Vagina (tissue), 2 donors: ENCODE data around the gene SLC46A3. TPM values are rescaled to one million over a fixed set of nuclear protein-coding genes. Genes with fewer than 3 reads are reported as not detected.
"Not testable (repeated sequence)": the region's sequence is repeated elsewhere in the genome, so short reads cannot be mapped to it uniquely, and the experiment has no call there.

Experiments
- DNase-seq, 2 donors: peaks; one replicate each; pipeline ENCODE4 v3.0.0-alpha.2; 2017; ENCODE audit errors: extremely low spot score in 2 of 2
- H3K27ac ChIP-seq: fragments of 200-600 bp; sonication (generic); one replicate; pipeline ENCODE4 v1.5.1; 2019
- H3K27me3 ChIP-seq: fragments of 200-600 bp; sonication (generic); one replicate; pipeline ENCODE4 v1.5.1; 2019
- H3K36me3 ChIP-seq, 2 donors: fragments of 200-600 bp; sonication (generic); one replicate each; pipeline ENCODE4 v1.5.1; 2017 to 2019
- H3K4me1 ChIP-seq: fragments of 200-600 bp; sonication (generic); one replicate; pipeline ENCODE4 v1.5.1; 2019
- H3K4me3 ChIP-seq, 2 donors: fragments of 200-600 bp; sonication (generic); 1 replicate in 1 of 2; 2 replicates in 1 of 2; pipeline ENCODE4 v1.5.1; 2016 to 2019
- H3K9me3 ChIP-seq: fragments of 200-600 bp; sonication (generic); one replicate; pipeline ENCODE4 v1.5.1; 2019
- POLR2A ChIP-seq, 2 donors: fragments of 450-650 bp; IDR thresholded peaks; one replicate each; pipeline ENCODE4 v1.6.1; 2017; ENCODE audit warnings: antibody characterized with exemption in 2 of 2, mild to moderate bottlenecking in 2 of 2, moderate library complexity in 2 of 2
- POLR2AphosphoS5 ChIP-seq, 2 donors: sonication (generic); formaldehyde crosslinking; IDR thresholded peaks; one replicate each; pipeline ENCODE4 v1.9.0; 2017; ENCODE audit warnings: antibody characterized with exemption in 2 of 2, mild to moderate bottlenecking in 2 of 2, low read depth in 1 of 2; ENCODE audit not compliant: insufficient read depth in 1 of 2
- intact Hi-C: fragments of 100-400 bp; cut with DNase I; formaldehyde crosslinking; loops from one replicate; pipeline ENCODE4 v1.15.1; 2023
- total RNA-seq: library from RNA; depleted of rRNA; stranded (reverse); fragments of >200 nt; gene quantifications from one replicate; pipeline ENCODE4 v1.2.3, GENCODE V29; 2016
- TF ChIP-seq, protein P1 (sequence below), 3 experiments: fragments of 450-650 bp in 2 of 3; fragments of 200-600 bp in 1 of 3; sonication (generic) in 1 of 3; IDR thresholded peaks; one replicate each; pipeline ENCODE4 v1.5.1; 2017 to 2019; ENCODE audit warnings: antibody characterized with exemption in 3 of 3, mild to moderate bottlenecking in 2 of 3, moderate library complexity in 2 of 3

Gene SLC46A3
- total RNA-seq, 1 donor from 2014 or later: 5.2 TPM

DNA sequence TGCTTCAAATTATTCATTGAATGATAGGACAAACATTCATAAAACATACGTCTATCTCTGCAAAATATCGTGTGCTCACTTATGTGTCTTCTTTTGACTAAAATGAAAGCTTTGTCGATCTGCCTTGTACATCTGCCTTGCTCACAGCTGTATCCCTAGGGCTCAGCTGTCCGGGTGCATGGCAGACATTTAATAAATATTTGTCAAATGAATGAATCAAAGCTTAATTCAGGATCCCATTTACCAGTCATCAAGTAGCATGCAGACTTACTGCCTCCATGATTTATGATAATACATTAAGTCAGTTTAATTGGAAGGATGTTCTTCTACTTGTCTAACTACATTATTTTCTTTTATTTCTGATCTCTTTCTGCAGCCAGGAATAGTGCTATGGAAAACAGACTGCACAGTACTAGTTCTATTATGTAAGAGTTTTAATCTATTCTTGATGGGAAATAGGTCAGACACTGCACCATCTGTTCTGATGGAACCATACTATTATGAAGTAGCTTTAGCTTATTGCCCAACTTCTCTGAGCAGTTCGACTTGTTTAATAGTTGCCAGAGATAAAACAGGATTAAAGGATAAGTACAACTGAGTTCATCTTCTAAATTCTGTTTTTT is 13.2 kb downstream of the SLC46A3 start:
- TF ChIP-seq, protein P1, sequence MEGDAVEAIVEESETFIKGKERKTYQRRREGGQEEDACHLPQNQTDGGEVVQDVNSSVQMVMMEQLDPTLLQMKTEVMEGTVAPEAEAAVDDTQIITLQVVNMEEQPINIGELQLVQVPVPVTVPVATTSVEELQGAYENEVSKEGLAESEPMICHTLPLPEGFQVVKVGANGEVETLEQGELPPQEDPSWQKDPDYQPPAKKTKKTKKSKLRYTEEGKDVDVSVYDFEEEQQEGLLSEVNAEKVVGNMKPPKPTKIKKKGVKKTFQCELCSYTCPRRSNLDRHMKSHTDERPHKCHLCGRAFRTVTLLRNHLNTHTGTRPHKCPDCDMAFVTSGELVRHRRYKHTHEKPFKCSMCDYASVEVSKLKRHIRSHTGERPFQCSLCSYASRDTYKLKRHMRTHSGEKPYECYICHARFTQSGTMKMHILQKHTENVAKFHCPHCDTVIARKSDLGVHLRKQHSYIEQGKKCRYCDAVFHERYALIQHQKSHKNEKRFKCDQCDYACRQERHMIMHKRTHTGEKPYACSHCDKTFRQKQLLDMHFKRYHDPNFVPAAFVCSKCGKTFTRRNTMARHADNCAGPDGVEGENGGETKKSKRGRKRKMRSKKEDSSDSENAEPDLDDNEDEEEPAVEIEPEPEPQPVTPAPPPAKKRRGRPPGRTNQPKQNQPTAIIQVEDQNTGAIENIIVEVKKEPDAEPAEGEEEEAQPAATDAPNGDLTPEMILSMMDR (IDR thresholded peaks at IDR 0.05): no peak
- no peak for TF ChIP-seq POLR2A (IDR thresholded peaks at IDR 0.05)
- no peak for TF ChIP-seq POLR2AphosphoS5 (IDR thresholded peaks at IDR 0.05; ENCODE audit: insufficient read depth in 1 of 2, low read depth in 1 of 2)
- Histone ChIP-seq H3K4me3 (no peak overlapping the region), H3K4me1 (no peaks in the 10 kb centered on the region), H3K9me3 (no peaks in the 10 kb centered on the region), H3K36me3 (peaks cover 0 to 4% of the 10 kb centered on the region in 2 donors), H3K27ac (no peak overlapping the region), H3K27me3 (no peaks in the 10 kb centered on the region)
- no peak for DNase-seq
- intact Hi-C loops: no loop called here

DNA sequence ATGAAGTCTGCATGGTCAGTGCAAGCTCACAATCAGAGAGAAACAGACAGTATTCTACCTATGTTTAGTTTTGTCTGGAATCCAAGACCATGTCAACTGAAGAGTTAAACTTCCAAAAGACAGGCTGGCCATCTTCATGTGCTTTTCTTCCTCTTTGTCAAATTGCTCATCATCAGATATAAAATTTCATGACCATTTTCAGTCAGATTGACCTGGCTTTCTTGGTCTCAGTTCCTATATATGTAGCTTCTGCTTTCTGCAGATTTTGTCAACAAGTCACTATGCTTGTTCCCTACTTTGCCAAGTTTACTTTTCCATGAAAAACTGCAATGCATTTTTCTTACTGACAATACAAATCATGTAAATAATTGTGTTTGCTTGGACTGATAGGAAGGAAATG is 13.9 kb downstream of the SLC46A3 start:
- Histone ChIP-seq H3K27me3 (no peaks in the 10 kb centered on the region), H3K4me1 (no peaks in the 10 kb centered on the region), H3K4me3 (no peak overlapping the region), H3K36me3 (peaks cover 0 to 4% of the 10 kb centered on the region in 2 donors), H3K27ac (no peak overlapping the region), H3K9me3 (no peaks in the 10 kb centered on the region)
- TF ChIP-seq POLR2A (IDR thresholded peaks at IDR 0.05) (no peak), POLR2AphosphoS5 (IDR thresholded peaks at IDR 0.05; ENCODE audit: insufficient read depth in 1 of 2, low read depth in 1 of 2) (no peak)
- TF ChIP-seq, protein P1 (IDR thresholded peaks at IDR 0.05): no peak
- no peak for DNase-seq
- intact Hi-C loops: loop anchor here (5.0 kb wide), 1 partner anchor 758 kb away; no protein-coding TSS in a partner anchor

DNA sequence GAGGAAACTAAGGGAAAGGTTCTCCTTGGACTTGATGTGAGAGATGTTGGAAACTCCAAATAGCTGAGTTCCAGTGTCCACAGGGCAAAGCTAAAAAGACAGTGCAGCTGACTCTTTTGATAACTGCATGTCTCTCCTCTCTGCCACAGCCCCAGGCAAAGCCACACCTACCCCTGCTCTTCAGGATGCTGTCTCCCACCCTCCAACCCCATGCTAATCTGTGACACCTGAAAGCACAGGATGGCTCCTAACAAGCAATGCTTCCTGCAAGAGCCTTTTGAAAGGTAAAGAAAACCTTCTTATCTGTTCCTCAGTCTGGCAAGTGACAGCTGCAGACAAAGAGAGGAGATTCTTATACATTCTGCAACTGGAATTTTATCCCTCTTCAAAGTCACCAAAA is 14.5 kb downstream of the SLC46A3 start:
- Histone ChIP-seq H3K27me3 (no peaks in the 10 kb centered on the region), H3K36me3 (peaks cover 0 to 4% of the 10 kb centered on the region in 2 donors)
- intact Hi-C loops: loop anchor here (5.0 kb wide), 1 partner anchor 757 kb away; no protein-coding TSS in a partner anchor

DNA sequence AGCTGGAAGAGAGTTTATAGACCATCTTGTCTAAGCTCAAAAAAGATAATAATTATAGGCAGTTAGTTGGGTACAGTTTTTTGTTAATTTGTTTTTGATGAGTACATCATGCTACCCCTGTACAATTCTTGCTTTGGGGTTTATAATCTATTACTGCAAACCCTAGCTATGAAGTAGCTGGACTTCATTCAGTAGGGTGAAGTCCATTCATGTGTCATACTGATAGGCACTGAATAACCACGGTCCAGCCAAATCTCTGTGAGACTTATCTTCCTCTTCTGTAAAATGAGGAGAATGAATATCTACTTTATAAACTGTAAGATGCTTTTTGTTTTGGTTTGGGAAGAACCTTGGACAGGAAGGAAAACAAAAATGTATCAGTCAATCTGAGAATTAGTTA is 19.5 kb downstream of the SLC46A3 start:
- intact Hi-C loops: no loop called here
- Histone ChIP-seq H3K27me3 (no peaks in the 10 kb centered on the region), H3K4me3 (no peak overlapping the region), H3K36me3 (peaks cover 0 to 4% of the 10 kb centered on the region in 2 donors), H3K9me3 (no peaks in the 10 kb centered on the region), H3K4me1 (no peaks in the 10 kb centered on the region), H3K27ac (no peak overlapping the region)
- TF ChIP-seq POLR2A (IDR thresholded peaks at IDR 0.05): no peak
- TF ChIP-seq, protein P1 (IDR thresholded peaks at IDR 0.05): no peak
- TF ChIP-seq POLR2AphosphoS5 (IDR thresholded peaks at IDR 0.05; ENCODE audit: insufficient read depth in 1 of 2, low read depth in 1 of 2): no peak
- DNase-seq: no peak

More for the DNA sequence above, 14.5 kb downstream of the SLC46A3 start:
- Histone ChIP-seq H3K4me1 (no peaks in the 10 kb centered on the region), H3K9me3 (no peaks in the 10 kb centered on the region), H3K4me3 (no peak overlapping the region), H3K27ac (no peak overlapping the region)
- DNase-seq: no peak
- TF ChIP-seq, protein P1 (IDR thresholded peaks at IDR 0.05): no peak
- TF ChIP-seq POLR2AphosphoS5 (IDR thresholded peaks at IDR 0.05; ENCODE audit: insufficient read depth in 1 of 2, low read depth in 1 of 2) (no peak), POLR2A (IDR thresholded peaks at IDR 0.05) (no peak)

DNA sequence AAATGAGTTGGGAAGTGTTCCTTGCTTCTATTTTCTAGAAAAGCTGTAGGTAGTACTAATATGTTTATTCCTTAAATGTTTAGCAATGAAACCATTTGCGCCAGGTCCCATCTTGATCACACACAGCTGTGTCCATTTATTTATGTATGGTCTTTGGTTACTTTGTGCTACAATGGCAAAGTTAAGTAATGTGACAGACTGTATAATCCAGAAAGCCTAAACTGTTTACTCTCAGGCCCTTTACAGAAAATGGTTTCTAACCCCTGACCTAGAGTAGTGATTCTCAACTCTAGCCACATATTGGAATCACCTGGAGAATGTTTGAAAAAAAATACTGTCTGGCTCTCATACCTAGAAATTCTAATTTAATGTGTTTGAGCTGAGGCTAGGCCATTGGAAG is 21.3 kb downstream of the SLC46A3 start:
- intact Hi-C loops: no loop called here
- Histone ChIP-seq H3K9me3 (no peaks in the 10 kb centered on the region), H3K27me3 (no peaks in the 10 kb centered on the region), H3K4me3 (no peak overlapping the region), H3K4me1 (no peaks in the 10 kb centered on the region), H3K36me3 (peaks cover 0 to 4% of the 10 kb centered on the region in 2 donors), H3K27ac (no peak overlapping the region)
- DNase-seq: no peak
- TF ChIP-seq POLR2A (IDR thresholded peaks at IDR 0.05) (no peak), POLR2AphosphoS5 (IDR thresholded peaks at IDR 0.05; ENCODE audit: insufficient read depth in 1 of 2, low read depth in 1 of 2) (no peak)
- TF ChIP-seq, protein P1 (IDR thresholded peaks at IDR 0.05): no peak

DNA sequence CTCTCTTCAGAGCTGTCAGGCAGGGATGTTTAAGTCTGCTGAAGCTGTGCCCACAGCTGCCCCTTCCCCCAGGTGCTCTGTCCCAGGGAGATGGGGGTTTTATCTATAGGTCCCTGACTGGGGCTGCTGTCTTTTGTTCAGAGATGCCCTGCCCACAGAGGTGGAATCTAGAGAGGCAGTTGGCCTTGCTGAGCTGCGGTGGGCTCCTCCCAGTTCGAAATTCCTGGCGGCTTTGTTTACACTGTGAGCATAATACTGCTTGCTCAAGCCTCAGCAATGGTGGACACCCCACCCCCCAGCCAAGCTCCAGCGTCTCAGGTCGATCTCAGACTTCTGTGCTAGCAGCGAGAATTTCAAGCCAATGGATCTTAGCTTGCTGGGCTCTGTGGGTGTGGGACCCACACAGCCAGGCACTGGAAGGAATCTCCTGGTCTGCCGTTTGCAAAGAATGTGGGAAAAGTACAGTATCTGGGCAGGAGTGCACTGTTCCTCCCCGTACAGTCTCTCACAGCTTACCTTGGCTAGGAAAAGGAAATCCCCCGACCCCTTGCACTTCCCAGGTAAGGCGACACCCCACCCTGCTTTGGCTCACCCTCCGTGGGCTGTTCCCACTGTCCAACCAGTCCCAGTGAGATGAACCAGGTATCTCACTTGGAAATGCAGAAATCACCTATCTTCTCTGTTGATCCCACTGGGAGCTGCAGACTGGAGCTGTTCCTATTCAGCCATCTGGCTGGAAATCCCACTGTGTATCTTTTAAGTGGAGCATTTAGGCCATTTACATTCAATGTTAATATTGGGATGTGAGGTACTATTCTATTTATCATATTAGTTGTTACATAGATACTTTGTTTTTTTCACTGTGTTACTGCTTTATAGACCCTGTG is 24.9 kb downstream of the SLC46A3 start:
- H3K4me1 ChIP-seq, H3K4me3 ChIP-seq, intact Hi-C loops, H3K27ac ChIP-seq, H3K9me3 ChIP-seq, H3K27me3 ChIP-seq, H3K36me3 ChIP-seq, DNase-seq: not testable (repeated sequence)
